Measurements from ENCODE around the gene KIF25.

GRCh38 chr6:167976708-167977107 is 20.8 kb upstream of the KIF25 start:
- TF ChIP-seq, protein P1, sequence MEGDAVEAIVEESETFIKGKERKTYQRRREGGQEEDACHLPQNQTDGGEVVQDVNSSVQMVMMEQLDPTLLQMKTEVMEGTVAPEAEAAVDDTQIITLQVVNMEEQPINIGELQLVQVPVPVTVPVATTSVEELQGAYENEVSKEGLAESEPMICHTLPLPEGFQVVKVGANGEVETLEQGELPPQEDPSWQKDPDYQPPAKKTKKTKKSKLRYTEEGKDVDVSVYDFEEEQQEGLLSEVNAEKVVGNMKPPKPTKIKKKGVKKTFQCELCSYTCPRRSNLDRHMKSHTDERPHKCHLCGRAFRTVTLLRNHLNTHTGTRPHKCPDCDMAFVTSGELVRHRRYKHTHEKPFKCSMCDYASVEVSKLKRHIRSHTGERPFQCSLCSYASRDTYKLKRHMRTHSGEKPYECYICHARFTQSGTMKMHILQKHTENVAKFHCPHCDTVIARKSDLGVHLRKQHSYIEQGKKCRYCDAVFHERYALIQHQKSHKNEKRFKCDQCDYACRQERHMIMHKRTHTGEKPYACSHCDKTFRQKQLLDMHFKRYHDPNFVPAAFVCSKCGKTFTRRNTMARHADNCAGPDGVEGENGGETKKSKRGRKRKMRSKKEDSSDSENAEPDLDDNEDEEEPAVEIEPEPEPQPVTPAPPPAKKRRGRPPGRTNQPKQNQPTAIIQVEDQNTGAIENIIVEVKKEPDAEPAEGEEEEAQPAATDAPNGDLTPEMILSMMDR (IDR thresholded peaks at IDR 0.05): no peak
- TF ChIP-seq POLR2A (IDR thresholded peaks at IDR 0.05): no peak

Measured in uterus (tissue), 2 donors.